OCI-M2 (cell line): Measurements from ENCODE around the gene CENPH.
"Not testable (repeated sequence)": the region's sequence is repeated elsewhere in the genome, so short reads cannot be mapped to it uniquely, and the experiment has no call there.

Experiments
- DNase-seq: peaks from one replicate; lab custom pipeline; 2025; ENCODE audit not compliant: unreplicated experiment; lab: John Stamatoyannopoulos, UW

CENPH gene, protein sequence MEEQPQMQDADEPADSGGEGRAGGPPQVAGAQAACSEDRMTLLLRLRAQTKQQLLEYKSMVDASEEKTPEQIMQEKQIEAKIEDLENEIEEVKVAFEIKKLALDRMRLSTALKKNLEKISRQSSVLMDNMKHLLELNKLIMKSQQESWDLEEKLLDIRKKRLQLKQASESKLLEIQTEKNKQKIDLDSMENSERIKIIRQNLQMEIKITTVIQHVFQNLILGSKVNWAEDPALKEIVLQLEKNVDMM

DNA sequence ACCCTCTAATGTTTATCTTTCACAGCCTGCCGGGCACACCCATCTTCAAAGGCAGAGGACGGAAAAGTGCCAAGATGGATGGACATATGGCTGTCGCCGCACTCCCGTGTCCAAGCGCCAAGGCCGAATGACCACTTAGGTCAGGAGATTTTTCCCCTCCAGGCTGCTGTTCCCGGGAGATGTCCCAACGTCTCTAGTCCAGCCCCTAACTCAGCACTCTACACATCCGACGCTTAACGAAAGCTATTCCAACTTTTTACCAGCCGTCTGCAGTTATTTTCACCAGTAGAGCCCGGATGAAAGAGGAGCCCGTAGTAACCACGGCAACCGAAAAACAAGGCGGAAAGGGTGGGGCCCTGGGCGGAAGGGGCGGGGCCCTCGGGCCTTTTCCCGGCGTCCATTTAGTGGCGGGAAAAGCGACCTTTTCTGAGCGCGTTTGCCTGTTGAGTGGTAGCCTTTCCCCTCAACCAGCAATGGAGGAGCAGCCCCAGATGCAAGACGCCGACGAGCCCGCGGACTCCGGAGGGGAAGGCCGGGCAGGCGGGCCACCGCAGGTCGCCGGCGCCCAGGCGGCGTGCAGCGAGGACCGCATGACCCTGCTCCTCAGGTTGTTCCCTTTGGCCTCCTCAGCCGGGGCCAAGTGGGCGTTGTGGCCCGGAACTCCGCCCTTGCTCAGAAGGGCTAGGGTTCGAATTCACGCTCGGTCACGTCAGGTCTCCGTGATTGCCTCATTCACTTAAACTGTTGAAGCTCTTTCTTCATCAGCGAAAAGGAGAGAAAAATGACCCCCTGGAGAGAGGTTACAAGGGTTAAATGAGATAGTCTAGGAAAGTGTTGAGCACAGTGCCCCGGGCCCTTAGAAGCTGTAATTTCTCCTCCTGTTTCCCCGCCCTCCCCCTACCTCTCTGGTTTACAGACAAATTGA lies at the start of gene CENPH:
CENPH (plus strand) TSS at position 422 of the 925 bp plus-strand sequence; CDS start at position 474, 52 bp downstream.
- peak; percentile 77 for DNase-seq

DNA sequence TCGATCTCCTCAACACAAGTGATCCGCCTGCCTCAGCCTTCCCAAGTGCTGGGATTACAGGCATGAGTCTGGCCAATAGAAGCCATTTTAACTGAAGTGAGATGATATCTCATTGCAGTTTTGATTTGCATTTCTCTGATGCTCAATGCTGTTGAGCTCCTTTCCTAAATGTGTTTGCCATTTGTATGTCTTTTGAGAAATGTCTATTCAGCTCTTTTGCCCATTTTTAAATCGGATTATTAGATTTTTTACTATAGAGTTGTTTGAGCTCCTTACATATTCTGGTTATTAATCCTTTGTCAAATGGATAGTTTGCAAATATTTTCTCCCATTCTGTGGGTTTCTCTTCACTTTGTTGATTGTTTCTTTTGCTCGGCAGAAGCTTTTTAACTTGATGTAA lies 49.1 kb upstream of the CENPH start:
- DNase-seq: not testable (repeated sequence)

DNA sequence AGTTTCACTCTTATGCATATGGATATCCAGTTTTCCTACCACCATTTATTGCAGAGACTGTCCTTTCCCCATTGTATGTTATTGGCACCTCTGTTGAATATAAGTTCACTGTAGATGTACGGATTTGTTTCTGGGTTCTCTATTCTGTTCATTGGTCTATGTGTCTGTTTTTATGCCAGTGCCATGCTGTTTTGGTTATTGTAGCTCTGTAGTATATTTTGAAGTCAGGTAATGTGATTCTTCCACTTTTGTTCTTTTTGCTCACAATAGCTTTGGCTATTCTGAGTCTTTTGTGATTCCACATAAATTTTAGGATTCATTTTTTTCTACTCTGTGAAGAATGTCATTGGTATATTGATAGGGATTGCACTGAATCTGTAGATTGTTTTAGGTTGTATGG lies 48.6 kb upstream of the CENPH start:
- DNase-seq: no peak

DNA sequence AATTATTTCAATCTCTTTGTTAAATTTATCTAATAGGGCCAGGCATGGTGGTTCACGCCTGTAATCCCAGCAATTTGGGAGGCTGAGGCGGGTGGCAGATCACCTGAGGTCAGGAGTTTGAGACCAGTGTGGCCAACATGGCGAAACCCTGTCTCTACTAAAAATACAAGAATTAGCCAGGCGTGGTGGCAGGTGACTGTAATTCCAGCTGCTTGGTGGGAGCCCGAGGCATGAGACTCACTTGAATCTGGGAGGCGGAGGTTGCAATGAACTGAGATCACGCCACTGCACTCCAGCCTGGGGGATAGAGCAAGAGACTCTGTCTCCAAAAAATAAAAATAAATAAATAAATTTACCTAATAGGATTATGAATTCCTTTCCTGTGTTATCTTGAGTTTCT lies 40.8 kb upstream of the CENPH start:
- DNase-seq: not testable (repeated sequence)

DNA sequence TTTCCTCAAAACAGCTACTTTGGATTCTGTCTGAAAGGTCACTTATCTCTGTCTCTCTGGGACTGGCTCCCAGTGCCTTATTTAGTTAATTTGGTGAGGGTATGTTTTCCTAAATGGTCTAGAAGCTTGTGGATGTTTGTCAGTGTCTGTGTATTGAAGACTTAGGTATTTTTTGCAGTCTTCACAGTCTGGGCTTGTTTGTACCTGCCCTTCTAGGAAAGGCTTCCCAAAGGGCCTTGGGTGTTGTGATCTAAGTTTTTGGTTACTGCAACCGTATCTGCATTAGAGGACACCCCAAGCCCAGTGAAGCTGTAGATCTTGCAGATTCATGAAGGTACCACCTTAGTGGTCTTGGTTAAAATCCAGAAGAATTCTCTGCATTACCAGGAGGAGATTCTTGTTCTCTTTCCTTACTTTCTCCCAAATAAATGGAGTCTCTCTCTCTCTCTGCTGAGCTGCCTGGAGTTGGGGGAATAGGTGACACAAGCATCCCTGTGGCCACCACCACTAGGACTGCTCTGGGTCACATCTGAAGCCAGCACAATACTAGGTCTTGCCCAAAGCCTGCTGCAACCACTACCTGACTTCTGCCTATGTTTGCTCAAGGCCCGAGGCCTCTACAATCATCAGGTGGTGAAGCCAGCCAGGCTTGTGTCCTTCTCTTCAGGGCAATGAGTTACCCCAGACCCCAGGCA lies 40.3 kb upstream of the CENPH start:
- DNase-seq: no peak

DNA sequence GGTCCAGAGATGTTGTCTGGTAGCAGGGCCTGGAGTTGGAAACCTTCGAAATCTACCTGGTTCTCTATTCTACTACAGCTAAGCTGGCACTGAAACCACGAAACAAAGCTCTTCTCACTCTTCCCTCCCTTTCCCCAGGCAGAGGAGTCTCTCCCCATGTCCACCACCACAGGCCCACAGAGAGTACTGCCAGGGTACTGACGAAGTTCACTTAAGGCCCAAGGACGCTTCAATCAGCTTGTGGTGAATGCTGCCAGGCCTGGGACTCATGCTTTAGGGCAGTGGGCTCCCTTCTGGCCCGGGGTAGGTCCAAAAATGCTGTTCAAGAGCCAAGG lies 39.7 kb upstream of the CENPH start:
- DNase-seq: no peak

DNA sequence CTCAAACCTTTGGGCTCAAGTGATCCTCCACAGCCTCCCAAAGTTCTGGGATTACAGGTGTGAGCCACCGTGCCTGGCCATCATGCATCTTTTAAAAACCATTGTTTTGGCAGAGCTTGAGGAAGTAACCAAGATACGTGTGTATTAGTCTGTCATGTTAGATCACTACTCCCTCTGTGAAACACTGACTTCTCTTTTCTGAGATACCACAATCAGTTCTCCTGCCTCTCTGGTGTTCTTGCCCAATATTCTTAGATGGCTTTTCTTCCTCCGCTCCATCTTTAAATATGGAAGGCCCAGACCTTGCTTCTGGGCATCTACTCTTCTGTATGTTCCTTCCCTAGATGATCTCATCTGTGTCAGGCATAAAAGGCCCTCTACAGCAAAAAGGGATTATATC lies 36.7 kb upstream of the CENPH start:
- DNase-seq: no peak

DNA sequence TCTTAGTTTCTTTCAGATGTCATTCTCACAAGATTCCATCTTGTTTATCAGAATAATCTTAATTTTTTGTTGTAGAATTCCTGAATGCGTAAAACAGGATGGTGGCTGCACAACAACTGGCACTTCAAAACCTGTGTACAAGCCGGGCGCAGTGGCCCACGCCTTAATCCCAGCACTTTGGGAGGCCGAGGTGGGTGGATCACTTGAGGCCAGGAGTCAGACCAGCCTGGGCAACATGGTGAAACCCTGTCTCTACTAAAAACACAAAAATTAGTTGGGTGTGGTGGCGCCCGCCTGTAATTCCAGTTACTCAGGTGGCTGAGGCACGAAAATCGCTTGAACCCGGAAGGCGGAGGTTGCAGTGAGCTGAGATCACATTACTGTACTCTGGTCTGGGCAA lies 32.9 kb upstream of the CENPH start:
- DNase-seq: no peak

DNA sequence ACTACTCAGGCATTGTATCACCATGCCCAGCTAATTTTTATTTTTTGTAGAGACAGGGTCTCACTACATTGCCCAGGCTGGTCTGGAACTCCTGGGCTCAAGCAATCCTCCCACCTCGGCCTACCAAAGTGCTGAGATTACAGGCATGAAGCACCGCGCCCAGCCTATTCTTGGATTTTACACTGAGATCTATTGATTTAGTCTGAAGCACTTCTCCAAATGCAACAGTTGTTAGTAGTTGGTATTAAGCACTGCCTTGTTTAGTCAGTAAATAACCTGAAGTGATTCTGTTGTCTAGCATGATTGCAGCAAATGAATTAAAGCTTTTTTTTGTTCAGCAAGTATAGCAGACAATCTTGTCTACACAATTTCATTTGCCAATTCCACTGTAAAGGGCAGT lies 31.3 kb upstream of the CENPH start:
- no peak for DNase-seq

DNA sequence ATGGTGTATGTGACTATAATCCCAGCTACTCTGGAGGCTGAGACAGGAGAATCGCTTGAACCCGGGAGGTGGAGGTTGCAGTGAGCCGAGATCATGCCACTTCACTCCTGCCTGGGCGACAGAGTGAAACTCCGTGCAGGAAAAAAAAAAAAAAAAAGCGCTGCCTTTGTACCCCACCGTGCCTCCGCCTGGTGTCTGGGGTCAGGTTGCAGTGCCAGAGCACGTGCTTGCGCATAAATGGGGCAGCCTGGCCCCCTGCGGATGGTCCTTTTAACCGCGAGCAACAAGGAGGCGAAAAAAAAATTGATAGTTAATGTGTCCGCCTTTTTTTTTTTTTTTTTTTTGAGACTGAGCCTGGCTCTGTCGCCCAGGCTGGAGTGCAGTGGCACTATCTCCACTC lies 28.7 kb upstream of the CENPH start:
- no peak for DNase-seq

DNA sequence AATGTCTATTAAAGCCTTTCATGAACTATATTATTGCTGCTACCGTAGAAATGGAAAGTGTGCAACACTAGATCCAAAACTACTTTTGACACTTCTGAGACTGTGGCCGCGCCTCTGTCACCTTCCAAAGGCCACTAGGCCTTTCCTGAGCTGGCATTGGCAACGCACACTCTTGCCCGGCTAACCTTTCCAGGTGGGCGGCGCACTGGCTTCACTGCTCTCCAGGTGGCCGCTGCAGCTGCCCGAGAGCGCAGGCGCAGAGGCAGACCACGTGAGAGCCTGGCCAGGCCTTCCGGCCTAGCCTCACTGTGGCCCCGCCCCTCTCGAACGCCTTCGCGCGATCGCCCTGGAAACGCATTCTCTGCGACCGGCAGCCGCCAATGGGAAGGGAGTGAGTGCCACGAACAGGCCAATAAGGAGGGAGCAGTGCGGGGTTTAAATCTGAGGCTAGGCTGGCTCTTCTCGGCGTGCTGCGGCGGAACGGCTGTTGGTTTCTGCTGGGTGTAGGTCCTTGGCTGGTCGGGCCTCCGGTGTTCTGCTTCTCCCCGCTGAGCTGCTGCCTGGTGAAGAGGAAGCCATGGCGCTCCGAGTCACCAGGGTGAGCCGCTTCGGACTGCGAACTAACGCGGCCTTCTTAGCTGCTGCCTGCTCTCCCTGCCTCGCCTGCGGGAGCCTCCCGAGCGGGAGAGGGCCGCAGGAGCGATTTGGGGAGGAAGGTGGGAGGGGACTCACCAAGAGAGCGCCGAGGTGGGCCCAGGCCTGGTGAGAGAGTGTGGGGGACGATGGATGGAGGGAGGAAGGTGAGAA lies 22.5 kb upstream of the CENPH start, which contains the start of gene CCNB1:
CCNB1 (plus strand) TSS at position 465 of the 807 bp plus-strand sequence; CDS start at position 578, 113 bp downstream.
- DNase-seq: peak; percentile 80

DNA sequence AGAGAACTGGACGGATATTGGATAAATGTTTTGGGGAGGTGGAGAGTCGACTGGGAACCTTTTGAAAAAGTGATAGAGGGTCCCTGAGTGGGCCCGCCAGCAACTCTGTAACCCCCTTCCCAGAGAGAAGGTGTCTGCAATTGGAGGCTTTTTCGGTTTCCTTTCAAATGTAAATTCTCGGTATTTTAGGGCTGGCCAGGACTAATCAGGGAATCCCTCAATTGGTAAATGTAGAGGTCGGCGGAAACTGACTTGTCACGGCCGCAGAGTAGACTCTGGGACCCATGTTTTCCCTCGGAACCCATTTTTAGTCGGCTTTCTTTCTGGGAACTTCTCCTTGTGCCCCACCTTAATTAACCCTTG lies 21.9 kb upstream of the CENPH start:
- no peak for DNase-seq

DNA sequence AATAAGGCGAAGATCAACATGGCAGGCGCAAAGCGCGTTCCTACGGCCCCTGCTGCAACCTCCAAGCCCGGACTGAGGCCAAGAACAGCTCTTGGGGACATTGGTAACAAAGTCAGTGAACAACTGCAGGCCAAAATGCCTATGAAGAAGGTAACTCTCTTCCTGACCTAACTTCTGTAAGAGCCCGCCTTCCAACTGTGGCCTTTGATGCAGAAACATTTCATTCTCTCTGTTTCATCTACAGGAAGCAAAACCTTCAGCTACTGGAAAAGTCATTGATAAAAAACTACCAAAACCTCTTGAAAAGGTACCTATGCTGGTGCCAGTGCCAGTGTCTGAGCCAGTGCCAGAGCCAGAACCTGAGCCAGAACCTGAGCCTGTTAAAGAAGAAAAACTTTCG lies 21.5 kb upstream of the CENPH start:
- DNase-seq: no peak

DNA sequence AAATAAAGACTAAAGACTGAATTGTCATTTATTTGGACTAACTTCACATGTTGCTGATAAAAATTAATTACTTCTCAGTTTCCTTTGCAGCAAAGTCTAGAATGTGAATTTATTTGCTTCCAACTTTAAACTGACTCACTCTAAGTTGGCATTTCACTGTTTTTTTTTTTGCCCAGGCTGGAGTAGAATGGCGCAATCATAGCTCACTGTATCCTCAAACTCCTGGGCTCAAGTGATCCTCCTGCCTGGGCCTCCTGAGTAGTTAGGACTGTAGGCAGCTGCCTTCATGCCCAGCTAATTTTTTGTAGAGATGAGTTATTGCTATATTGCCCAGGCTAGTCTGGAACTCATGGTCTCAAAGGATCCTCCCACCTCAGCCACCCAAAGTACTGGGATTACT lies 18.9 kb upstream of the CENPH start:
- no peak for DNase-seq

DNA sequence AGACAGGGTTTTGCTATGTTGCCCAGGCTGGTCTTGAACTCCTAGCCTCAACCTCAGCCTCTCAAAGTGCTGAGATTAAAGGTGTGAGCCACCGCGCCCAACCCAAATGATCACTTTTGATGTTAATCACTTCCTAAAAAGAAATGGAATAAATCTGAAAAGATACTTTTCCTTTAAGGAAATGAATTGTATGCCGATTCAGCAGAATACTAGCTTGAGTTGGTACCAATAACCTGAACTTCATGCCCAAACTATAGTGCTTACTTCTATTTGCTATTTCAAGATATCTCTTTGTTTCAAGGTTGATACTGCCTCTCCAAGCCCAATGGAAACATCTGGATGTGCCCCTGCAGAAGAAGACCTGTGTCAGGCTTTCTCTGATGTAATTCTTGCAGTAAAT lies 18.4 kb upstream of the CENPH start:
- no peak for DNase-seq

DNA sequence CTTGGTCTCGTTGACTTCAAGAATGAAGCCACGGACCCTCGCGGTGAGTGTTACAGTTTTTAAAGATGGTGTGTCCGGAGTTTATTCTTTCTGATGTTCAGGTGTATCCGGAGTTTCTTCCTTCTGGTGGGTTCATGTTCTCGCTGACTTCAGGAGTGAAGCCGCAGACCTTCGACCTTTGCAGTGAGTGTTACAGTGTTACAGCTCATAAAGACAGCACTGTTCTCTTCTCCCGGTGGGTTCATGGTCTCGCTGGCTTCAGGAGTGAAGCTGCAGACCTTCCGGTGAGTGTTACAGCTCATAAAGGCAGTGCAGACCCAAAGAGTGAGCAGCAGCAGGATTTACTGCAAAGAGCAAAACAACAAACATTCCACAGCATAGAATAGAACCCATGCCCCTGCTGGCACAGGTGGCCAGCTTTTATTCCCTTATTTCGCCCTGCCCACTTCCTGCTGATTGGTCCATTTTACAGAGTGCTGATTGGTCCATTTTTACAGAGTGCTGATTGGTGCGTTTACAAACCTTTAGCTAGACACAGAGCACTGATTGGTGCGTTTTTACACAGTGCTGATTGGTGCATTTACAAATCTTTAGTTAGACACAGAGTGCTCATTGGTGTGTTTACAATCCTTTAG lies 7.6 kb upstream of the CENPH start:
- DNase-seq: not testable (repeated sequence)

DNA sequence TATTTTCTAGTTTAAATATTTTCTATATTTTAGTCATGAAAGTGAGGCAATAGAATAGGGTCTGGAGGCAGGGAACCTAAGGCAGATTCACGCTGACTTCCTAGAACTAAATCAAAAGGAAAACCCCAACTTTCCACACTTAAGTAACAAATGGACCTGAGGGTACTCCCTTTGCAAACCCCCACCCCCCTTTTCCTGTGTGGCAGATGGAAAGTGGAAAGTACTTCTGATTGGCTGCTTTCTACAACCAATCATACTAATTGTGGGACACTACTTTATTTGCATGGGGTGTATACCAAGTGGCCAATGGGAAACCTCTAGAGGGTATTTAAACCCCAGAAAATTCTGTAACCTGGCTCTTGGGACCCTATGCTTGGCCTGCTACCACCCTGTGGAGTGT lies 4.8 kb upstream of the CENPH start:
- no peak for DNase-seq

DNA sequence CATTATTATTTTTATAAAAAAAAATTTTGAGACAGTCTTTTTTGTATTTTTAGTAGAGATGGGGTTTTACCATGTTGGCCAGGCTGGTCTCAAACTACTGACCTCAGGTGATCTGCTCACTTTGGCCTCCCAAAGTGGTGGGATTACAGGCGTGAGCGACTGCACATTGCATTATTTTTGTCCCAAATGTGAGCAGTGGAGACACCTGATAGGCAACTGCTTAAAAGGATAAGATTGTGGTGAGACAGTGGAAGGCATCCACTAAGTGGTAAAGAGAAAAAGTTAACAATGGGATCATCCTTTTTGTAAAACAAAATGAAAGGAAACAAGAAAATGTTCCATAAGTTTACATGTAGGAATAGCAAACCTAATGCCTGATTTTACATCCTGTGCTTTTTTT lies 2.0 kb upstream of the CENPH start:
- no peak for DNase-seq

DNA sequence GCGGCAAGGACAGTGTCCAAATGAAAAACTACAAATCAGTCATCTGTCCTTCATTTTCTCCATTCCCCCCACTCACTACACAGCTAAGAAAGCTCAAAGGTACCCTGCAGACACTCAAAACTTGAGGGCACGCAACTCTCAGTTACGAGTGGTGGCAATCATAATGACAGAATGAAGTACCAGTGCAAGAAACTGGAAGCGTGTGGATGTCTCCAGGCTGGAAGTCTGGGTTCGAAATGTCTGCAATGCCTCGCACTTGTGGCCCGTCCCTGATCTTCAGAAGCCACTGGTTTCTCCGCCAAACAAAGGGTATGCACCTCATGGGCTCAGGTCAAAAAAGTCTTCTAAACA lies 597 bp upstream of the CENPH start:
- DNase-seq: no peak

DNA sequence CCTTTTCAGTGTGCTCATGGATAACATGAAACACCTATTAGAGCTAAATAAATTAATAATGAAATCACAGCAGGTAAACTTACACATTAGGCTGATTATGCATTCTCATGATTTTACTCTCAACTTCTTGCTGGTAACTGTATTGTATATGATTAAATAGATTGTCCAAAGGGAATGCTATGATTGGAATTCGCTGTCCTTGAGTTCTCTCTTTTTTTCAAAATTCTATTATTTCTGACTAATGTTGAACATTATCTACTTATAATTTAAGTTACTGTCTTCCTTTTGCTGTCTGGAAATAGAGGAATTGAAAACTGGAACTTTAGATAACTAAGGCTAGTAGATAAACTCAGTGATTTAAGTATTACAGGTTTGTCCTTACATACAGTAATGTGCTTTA lies 13.1 kb downstream of the CENPH start:
- DNase-seq: no peak
